ACC112 (cell line): ENCODE data around the gene C20orf144.

Experiments
- H2AFZ ChIP-seq: fragments of 200-600 bp; sonication (generic); one replicate; pipeline ENCODE4 v1.6.0; 2017; ENCODE audit warnings: antibody characterized with exemption, low read length; ENCODE audit not compliant: unreplicated experiment
- H3K27ac ChIP-seq: fragments of 200-600 bp; sonication (generic); 2 replicates; pipeline ENCODE4 v1.5.1; 2014; ENCODE audit warnings: low read depth, mild to moderate bottlenecking, antibody characterized with exemption, low read length, moderate library complexity
- H3K27me3 ChIP-seq: fragments of 200-600 bp; sonication (generic); 2 replicates; pipeline ENCODE4 v1.6.1; 2014; ENCODE audit warnings: mild to moderate bottlenecking, antibody characterized with exemption, low read length, moderate library complexity, mixed read lengths; ENCODE audit not compliant: insufficient read depth
- H3K36me3 ChIP-seq: fragments of 200-600 bp; sonication (generic); 2 replicates; pipeline ENCODE4 v1.6.1; 2016; ENCODE audit warnings: mild to moderate bottlenecking, antibody characterized with exemption, low read length, moderate library complexity, mixed read lengths; ENCODE audit not compliant: insufficient read depth
- H3K4me1 ChIP-seq: fragments of 200-600 bp; sonication (generic); one replicate; pipeline ENCODE4 v1.6.1; 2016; ENCODE audit warnings: low read length, mixed read lengths; ENCODE audit not compliant: insufficient read depth, unreplicated experiment, control insufficient read depth
- H3K4me3 ChIP-seq: fragments of 200-600 bp; sonication (generic); 2 replicates; pipeline ENCODE4 v1.5.1; 2014; ENCODE audit warnings: mild to moderate bottlenecking, low read depth, low read length
- H3K79me2 ChIP-seq: fragments of 200-600 bp; sonication (generic); one replicate; pipeline ENCODE4 v1.6.0; 2016; ENCODE audit warnings: low read length; ENCODE audit not compliant: control insufficient read depth, unreplicated experiment, insufficient read depth

The C20orf144 gene

GRCh38 chr20:33672426-33673113 is 10.4 kb downstream of the C20orf144 start:
- Histone ChIP-seq H3K36me3 (0 out of 2 replicates have a peak, but pooled peaks cover 5% of the 10 kb centered on the region), H2AFZ (no peak overlapping the region), H3K27ac (no peak overlapping the region), H3K4me3 (peak overlapping the region; percentile 88), H3K79me2 (peaks cover 13% of the 10 kb centered on the region), H3K27me3 (no peaks in the 10 kb centered on the region), H3K4me1 (peaks cover 26% of the 10 kb centered on the region)

DNA sequence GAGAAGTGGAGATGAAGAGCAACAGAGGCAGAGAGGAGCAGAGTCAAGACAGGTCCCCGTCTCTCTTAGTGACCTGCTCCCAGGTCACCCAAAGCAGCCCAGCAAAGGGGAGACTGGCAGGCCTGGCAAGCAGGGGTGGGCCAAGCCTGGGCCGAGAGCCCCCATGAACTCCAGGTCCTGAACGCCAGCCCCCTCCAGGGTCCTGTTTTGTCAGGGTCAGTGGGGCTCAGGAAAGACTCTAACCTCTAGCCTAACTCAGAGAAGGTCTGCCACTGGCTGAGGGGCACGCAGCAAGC is 10.9 kb downstream of the C20orf144 start:
- H3K27ac ChIP-seq = no peak overlapping the region
- no peak overlapping the region for H2AFZ ChIP-seq
- H3K4me1 ChIP-seq = peaks cover 25% of the 10 kb centered on the region
- peak overlapping the region; percentile 88 for H3K4me3 ChIP-seq
- no peaks in the 10 kb centered on the region for H3K27me3 ChIP-seq
- 0 out of 2 replicates have a peak, but pooled peaks cover 8% of the 10 kb centered on the region for H3K36me3 ChIP-seq
- H3K79me2 ChIP-seq = peaks cover 13% of the 10 kb centered on the region

GRCh38 chr20:33673410-33674293 is 11.5 kb downstream of the C20orf144 start:
- Histone ChIP-seq H3K4me3 (peak overlapping the region; percentile 88), H3K27ac (0 out of 2 replicates have a peak overlapping the region, but pooled peaks have one; percentile 2), H3K4me1 (peaks cover 22% of the 10 kb centered on the region), H3K36me3 (0 out of 2 replicates have a peak, but pooled peaks cover 8% of the 10 kb centered on the region), H3K79me2 (peaks cover 13% of the 10 kb centered on the region), H3K27me3 (no peaks in the 10 kb centered on the region), H2AFZ (no peak overlapping the region)

GRCh38 chr20:33674294-33675135 is 12.4 kb downstream of the C20orf144 start, which contains the start of gene NECAB3:
Gene NECAB3 (minus strand): TSS chr20:33674428. CDS start chr20:33674352, 76 bp downstream.
- Histone ChIP-seq H3K4me1 (peaks cover 22% of the 10 kb centered on the region), H3K27me3 (no peaks in the 10 kb centered on the region), H3K36me3 (0 out of 2 replicates have a peak, but pooled peaks cover 8% of the 10 kb centered on the region), H3K4me3 (peak within 1 kb of the TSS; percentile 88), H2AFZ (peak within 1 kb of the TSS; percentile 97), H3K79me2 (peaks cover 13% of the 10 kb centered on the region), H3K27ac (peak within 1 kb of the TSS; percentile 44)

DNA sequence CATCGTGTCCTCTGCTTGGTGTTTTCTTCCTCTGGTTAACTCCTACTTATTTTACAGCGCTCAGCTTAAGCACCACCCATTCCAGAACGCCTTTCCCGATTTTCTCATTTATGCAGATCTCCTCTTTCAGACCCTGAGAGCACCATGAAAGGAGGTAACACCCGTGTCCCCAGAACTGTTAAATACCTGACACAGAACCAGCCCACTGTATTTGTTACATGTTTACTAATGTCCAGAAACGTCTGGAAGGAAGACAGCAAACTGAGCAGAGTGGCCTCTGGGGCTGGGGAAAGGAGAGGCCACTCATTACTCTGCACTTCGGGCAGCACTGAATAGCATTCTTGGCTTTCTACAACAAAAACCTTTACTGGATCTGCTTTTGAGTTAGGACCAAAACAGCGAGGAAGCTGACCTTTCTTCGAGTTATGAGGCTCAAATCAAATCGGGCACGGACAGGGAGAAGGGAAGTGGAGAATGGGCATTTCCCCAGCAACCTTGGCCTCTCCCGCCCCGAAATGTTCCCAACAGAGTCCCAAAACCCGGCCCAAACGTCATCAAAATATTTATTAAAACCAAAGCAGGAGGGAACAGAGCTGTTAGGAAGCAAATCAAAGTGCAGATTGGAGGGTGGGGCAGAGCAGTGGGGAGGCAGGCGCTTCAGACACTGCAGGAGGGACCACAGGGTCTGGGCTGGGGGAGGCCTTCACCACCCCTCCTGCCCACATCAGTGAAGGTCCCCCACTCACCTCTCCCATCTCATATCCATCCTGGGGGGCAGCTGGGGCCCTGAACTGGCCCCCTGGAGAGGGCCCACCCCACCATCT is 13.2 kb downstream of the C20orf144 start:
- H2AFZ ChIP-seq = no peak overlapping the region
- H3K36me3 ChIP-seq = 0 out of 2 replicates have a peak, but pooled peaks cover 8% of the 10 kb centered on the region
- H3K4me3 ChIP-seq = peak overlapping the region; percentile 88
- H3K27ac ChIP-seq = peak overlapping the region; percentile 44
- no peaks in the 10 kb centered on the region for H3K27me3 ChIP-seq
- peaks cover 25% of the 10 kb centered on the region for H3K4me1 ChIP-seq
- peaks cover 13% of the 10 kb centered on the region for H3K79me2 ChIP-seq

- Histone ChIP-seq H2AFZ (no peak overlapping the region), H3K27me3 (no peaks in the 10 kb centered on the region), H3K36me3 (0 out of 2 replicates have a peak, but pooled peaks cover 8% of the 10 kb centered on the region), H3K27ac (no peak overlapping the region), H3K4me3 (no peak overlapping the region), H3K79me2 (peaks cover 13% of the 10 kb centered on the region), H3K4me1 (peaks cover 32% of the 10 kb centered on the region)
Measured at GRCh38 chr20:33676121-33676520, 14.0 kb downstream of the C20orf144 start.

GRCh38 chr20:33676652-33677645 is 14.8 kb downstream of the C20orf144 start:
- Histone ChIP-seq H2AFZ (no peak overlapping the region), H3K27ac (no peak overlapping the region), H3K36me3 (0 out of 2 replicates have a peak, but pooled peaks cover 8% of the 10 kb centered on the region), H3K4me3 (no peak overlapping the region), H3K79me2 (peaks cover 18% of the 10 kb centered on the region), H3K4me1 (peaks cover 36% of the 10 kb centered on the region), H3K27me3 (no peaks in the 10 kb centered on the region)

DNA sequence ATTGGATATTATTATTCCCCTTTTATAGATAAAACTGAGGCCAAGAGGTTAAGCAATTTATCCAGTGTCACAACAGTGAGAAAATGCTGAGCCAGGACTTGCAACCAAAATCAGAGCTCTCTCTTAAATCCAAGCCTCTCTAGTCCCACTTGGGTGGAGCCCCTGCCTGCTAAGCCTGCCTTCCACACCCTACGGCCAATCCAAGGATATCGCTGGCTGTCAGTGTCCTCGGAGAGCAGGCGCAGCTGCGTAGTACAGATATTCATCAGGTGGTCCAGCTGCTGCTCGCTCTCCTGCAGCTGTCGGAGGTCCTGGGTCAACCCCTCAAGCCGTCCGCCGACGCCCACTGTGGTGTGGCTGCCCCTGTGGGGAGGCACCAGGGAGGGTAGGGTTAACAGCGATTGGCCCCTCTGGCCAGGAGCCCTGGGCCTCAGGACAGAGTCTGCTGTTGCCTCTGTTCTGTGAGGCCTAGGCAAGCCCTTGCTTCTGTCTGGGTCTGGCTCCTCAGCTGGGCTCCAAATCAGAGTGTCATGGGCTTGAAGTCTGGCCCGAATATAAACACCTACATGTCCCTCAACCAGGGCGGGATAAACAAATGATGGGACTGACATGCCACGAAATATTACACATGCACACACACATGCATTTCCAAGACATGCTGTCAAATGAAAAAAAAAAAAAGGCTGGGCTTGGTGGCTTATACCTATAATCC is 16.0 kb downstream of the C20orf144 start:
- Histone ChIP-seq H3K79me2 (peaks cover 18% of the 10 kb centered on the region), H3K4me1 (peaks cover 33% of the 10 kb centered on the region), H3K27me3 (no peaks in the 10 kb centered on the region), H2AFZ (no peak overlapping the region), H3K27ac (no peak overlapping the region), H3K4me3 (no peak overlapping the region), H3K36me3 (0 out of 2 replicates have a peak, but pooled peaks cover 8% of the 10 kb centered on the region)
